HCEC 1CT (cell line): Measurements from ENCODE around the gene FAM9C.
"Not testable (repeated sequence)": the region's sequence is repeated elsewhere in the genome, so short reads cannot be mapped to it uniquely, and the experiment has no call there.

ENCODE experiments used
- DNase-seq: peaks from one replicate; pipeline ENCODE4 v3.0.0-alpha.2; 2017

FAM9C gene

DNA sequence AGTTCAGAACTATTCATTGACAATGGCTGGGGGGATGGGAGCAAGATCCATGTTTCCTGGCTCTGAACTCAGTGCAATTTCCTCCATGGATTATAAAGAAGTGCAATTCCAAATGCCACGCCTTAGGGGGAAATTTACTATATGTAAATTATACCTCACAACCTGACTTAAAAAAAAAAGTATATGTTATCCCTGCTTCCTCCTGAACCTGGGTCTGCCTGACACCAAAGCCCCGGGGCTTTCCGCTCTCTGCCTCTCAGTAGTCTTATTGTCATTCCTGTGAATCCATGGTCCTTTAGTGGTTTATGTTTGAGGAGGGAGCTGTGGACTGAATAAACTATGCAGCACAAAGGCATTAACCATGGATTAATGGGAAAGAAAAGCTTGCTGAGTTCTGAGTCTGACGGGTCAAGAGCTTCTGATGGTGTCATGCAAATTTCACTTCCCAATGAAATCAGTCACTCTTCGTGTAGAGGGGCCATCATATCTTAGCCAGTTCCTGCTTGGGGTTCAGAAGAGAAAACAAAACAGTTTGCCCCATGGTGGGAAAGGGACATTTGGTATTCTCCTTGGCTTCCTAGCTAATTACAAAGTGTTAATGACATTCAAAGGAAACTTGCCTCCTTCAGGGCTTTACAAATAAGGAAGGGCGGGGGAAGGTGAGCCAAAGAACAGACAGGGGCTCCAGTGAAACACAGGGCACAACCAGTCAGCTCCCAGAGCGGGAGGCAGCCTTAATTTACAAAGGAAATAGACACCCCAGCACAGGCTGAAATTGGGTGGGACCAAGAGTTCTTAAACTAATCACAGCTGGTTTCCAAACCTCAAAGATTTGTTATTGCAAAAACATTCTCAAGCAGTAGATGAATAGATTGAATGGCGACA is 14.3 kb downstream of the FAM9C start:
- DNase-seq, result peak; percentile 25

DNA sequence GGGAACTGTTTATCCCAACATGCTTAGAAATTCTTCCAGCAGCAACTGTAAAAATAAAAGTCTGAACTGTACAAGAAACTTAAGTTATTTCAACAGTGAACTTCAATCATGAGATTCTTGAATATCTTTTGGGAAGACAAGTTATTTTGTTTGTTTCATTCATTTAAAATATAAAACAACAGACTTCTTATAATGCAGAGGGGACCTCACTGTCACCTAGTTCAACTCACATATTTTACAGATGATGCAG is 14.9 kb downstream of the FAM9C start:
- no peak for DNase-seq

DNA sequence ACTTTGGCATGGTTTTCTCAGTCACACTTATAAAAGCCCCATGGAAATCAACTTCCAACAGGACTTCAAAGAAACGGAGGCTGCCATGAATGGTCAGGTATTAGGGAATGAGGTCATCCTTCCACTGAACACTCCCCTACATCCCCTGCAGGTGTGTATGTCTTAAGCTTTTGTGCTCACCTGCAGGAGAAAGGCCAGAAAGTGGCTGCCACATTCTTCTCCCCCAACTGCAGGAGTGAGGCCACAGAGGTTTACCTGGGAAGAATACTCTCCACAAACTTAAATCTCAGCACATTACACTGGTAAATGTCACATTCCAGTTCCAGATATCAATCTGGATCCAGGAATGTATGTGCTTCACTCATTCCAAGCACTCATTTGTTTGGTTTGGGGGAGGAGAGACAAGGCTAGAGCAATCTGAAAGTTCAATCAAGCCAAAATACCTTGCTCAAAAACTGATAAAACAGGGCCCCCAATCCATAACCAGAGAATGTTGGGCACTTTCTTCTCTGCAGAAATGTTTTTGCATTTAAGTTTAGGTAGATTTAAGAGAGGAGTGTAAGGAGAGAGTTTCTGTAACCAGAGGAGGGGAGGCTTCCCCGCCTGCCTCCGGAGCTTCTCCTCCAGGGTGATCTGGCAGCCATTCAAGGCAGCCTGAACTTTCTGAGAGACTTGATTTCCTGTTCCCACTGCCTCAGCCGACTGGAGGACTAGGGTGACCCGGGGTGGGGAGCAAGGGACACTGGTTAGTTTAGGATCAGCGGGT is 15.4 kb downstream of the FAM9C start:
- DNase-seq, result peak; percentile 17

DNA sequence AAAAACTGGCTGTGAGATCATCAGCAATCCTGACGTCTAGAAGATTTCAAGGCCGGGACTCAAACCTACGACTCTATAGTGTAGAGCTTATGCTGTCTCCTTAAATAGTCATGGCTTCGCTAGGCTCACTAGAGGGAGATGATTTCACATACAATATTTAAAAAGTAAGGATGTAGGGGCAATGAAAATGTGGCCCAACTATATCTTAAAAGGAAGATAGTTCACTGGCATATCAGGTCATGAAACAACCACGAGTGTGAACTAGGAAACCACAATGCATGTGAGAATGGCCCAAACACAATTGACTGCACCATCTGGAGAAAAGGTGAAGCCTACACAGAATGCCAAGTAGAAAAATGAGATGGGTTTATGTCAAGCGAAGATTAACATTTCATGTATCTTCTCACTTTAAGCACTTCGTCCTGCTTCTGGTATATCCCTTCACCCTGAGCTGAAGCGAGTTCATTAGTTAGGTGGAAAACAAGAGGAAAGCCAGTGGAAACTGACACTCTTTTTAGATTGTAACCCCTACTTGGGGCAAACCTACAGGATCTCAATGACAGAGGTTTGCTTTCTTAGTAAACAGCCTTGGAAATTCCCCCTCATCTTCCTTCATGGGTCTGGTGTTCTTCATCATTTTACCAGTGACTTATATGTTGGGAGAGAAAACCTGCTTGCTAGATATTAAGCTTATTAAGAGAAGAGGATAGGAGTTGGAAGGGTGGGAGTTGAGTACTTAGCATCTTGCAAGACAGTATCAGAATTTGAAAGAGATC is 17.4 kb downstream of the FAM9C start:
- DNase-seq, result no peak

DNA sequence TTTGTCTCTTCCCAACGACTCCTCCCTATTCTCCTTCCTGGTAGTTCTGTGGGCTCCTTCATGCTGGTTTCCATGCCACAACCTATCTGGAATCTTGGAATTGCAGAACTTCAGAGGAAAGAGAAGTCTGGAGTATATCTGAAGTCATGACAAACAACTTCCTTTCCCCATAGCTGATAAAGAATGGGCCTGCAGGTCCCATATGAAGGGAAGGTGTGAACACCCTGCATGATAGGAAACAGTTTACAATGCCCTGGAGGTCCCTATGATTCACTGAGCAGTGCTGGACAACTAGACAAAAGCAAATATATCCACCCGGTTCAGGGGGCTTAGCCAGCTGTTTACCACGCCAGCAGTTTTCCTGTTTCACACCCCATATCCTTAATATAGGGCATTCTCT is 19.4 kb downstream of the FAM9C start:
- no peak for DNase-seq

DNA sequence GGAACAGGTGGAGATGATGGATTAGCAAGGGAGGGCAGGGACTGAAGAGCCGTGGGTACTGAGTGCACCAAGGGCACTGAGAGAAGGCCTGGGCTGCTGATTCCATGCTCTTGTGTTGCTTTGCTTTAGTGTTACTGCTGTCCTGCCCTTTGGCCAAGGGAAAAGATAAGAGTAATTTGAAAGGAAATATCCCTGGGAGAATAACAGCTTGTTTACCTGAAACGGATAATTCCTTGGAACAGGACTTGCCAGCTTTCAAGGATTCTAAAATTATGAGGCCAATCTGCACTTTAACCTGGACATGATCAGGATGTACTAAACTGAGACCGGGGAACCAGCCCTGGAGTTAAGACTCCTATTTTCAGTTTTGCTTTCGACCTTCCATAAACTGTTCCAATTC is 20.4 kb downstream of the FAM9C start:
- no peak for DNase-seq

DNA sequence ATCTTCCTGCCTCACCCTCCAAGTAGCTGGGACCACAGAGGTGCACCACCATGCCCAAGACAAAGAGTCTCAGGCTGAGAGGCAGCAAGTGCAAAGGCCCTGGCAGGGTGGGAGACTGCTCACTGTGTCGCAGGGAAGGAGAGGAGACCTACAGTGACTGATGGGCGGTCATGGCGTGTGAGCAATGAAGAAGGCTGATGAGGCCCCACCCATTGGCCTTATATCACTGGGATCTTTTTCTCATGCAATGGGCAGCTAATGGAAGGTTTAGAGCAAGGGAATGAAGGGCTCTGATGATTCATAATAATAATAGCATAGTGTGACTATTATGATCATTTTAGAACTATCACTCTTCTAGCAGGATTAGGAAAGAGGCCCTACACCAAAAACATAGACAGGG is 20.9 kb downstream of the FAM9C start:
- DNase-seq, result no peak

DNA sequence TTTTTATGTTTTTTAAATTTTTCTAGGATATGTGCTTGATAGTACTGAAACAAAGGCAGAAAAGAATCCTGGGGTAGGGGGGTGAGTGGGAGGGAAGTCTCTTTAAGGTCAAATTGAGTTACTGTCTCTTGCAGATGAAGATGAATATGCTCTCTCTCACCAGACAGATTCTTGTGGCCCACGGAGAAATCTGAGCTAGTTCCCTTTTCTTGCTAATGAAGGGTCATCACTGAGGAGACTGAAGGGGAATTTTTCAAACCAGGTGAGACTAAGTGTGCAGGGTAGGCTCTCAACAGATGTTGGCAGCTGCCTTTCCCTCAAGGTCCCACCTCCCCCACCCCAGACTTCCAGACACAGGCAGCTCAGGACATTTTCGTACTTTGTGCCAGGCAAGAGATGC is 21.5 kb downstream of the FAM9C start:
- no peak for DNase-seq

DNA sequence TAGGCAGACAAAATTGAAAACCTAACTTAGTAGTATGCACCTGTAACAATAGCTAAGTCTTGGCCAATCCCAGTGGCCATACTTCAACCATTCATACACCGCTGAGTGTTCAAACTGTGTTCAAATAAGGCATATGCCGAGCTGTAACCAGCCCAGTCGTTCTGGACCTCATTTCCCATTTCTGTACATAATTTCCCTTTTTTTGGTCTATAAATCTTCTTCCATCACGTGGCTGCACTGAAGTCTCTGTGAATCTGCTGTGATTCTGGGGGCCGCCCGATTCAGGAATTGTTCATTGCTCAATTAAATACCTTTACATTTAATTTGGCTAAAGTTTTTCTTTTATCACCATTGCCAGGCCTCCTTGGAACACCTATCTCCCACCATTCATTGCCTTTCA is 27.7 kb downstream of the FAM9C start:
- not testable (repeated sequence) for DNase-seq

DNA sequence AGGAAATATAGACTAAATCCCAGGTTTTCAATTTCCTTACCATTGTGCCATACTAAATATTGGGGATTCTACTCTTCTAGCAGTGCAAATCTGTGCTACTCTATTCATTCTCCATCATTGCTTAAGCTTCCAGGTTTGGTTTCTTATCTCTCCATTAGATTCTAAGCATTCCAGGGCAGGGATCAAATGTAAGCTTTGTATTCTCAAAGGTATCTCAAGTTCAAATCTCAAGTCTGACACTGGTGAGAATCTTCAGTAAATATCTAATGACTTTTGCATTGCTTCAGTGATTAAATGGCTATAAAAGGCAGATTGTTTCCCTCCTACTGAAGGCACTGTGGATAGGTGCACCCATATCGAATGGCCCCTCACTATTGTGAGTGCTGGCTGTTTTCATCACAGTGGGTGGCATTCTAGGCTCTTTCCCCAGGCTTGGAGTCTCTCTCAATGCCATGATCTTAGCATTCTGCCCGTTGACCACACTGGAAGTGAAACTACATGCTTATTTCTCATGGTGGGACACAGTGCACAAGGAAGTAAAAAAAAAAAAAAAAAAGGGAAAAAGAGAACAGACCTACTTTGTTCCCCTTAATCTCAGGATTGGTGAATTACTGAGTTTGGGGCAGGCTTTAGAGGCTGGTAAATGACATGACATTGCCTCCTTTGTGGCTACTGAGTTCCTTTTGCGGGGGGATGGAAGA is 28.7 kb downstream of the FAM9C start:
- no peak for DNase-seq

DNA sequence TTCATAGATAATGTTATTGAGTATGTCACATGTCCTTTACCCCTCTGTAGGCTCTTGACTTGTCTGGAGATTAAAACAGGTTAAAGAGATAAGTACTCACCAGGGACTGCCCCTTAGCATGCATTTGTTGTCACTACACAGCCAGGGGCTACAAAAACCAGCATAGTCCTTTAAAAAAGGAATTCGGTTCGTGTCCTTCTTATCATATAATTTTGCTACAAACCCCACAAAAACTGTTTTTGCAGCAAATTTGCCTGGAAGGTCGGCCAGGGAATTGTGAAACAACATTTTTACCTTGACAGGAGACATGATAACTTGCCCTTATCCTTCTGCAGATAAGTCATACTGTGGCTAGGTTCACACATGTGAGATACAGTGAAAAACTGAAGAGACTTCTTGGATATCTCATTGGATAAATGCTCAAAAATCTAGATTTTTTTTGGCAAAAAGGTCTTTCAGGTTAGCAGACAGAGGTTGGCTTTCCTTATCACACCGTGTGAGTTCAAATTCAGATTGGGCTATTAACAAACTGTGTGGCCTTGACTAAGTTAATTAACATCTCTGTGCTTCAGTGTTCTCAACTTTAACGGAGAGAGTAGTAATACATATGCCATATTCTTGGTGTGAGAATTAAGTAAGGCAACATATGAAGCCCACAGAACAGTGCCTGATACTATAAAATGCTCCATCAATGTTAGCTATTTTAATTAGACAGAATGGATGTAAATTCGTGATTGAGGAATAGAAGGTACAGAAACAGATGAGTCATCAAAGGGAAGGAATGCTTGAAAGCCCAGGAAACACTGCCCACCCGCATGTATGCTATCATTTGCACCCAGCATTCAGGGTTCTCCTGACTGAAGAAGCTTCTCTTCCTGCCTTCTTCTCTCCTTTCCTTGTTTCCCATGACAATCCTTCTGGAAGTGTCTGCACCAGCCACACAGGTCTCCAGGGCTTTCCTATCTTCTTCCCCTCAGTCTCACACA is 30.0 kb downstream of the FAM9C start:
- DNase-seq, result peak; percentile 38

DNA sequence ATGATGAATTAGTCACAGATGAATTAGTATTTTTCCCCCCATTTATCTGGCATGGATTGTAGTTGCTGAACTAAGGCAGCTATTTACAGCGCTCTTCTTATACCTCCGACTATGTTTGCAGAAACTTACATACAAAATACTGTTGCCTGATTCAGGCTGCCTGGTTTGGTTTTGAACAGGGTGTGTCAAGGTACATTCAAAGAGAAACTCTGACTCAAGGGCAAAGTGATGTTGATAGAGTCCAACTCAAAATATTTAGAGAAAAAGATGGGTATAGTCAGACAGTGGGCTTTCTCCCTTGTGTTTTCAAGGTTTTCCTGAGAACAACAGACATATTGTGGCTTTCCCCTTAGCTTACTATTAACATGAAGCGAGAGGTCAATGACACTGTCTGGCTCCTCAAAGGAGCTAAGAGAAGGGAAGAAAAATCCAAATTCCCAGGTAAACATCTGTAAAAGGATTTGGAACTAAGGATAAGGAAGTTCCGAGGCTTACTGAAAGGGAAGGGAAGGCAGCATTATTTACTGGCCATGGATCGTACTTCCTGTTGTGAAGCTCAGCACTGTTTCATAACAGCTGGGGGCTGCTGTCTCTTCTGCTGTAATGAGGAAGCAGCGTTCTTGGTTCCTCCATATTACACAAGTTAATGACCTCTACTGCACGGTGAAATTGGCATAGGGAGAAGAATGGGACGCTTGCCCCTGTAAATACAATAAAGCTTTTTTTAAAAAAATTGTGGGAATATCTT is 30.9 kb downstream of the FAM9C start:
- no peak for DNase-seq

DNA sequence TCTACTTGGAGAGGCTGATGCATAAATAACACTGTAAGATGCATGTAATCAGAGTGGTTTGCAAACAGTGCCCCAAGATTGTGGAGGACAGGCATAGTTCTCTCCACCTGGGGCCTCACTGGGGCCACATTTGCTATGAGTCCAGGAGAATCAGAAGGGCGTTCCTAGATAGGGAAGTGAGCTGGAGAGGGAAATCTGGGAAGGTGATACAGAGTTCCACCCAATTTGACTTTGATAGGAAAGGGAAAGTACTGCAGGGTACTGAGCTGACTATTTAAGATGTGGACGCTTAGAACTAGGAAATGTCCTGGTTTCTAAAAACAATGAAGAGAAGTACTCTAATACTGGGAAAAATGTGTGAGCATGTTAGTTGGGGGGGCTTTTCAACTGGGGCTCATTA is 33.9 kb downstream of the FAM9C start:
- DNase-seq, result no peak

DNA sequence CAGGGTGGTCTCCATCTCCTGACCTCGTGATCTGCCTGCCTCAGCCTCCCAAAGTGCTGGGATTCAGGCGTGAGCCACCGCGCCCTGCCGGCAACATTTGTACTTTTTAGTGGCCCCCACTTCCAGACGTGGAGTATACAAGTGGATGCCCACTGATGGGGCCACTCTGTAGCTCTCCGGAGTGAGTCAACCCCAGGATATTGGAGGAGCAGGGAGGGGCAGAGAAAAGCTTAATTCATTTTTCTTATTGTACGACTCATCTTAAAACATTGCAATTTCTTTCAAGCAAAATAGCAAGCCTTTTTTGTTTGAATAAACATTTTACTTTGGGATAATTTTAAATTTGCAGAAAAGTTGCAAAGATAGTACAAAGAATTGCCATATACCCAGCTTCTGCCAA is 34.6 kb downstream of the FAM9C start:
- DNase-seq, result peak; percentile 19

DNA sequence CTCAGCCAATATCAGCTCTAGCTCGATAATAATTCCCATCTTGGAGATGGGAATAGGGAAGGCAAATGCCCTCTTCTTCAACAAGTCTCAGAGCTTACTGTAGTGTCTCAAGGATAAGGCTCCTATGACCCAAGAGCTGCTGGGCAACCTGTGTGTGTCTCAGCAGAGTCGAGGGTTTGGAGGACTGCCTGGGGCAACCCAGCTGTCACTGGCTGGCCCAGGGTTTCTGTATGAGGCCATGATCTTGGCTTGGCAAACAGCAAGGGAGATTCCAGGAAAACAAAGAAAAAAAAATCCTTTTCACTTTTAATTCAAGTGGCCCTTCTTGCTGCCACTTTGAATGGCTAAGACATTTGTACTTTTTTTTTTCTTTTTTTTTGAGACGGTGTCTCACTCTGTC is 35.1 kb downstream of the FAM9C start:
- DNase-seq, result no peak

DNA sequence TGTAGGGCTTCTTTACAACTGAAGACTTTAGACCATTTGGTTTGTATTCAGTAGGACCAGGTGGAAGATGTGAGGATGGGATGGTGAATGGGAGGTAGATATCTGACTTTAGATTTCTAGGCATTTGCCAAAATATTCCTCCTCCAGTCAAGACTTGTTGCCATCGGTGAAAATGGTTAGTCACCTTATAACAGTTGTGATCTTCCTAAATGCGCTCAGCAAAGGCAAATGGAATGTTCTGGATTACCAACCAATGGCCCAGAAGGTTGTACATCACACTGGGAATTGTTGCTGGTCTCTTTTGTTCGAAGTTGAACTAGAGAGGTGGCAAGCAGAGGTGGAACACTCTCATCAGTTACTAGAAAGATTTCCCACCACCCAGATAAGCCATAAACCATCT is 35.6 kb downstream of the FAM9C start:
- no peak for DNase-seq

DNA sequence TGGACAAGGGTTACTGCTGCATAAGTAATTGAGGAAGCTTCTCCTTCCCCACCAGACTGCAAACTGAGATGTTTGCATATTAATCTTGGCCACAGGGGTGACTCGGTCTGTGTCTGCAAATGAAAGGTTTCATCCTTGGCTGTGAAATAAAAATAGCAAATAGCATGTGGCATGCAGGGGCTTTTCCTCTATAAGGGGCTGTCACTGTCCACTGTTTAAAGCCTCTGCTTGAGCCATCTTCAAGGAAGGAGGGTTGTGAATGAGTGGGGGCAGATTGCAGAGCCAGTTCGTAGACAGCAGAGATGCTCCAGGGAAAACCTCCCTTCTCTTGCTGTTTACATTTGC is 36.3 kb downstream of the FAM9C start:
- DNase-seq, result no peak

DNA sequence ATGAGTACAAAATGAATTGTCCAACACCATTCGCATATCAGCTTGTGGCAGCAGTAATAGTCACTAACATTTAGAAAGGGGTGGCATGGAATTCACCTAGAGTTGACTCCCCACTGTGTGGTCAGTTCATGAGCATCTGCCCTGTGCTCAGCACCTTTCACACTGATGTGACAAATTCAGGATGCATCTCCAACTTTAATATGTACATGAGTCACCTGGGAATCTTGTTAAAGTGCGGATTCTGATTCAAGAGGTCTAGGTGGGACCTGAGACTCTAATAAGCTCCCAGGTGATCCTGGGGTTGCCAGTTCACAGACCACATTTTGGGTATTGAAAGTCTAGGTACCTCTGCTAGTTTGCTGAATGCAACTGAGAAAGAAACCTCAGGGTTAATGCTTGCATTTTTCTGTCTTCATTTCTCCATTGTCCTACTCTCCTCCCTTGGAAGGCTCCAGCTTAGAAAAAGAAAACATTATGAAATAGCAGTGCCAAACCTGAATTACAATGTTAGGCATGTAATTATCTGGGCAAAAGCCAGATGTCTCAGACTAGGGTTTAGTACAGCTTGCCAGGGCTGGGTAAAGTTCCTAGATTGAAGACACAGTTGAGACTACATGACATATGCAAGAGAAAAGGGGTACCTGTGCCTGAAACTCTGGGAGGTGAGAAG is 36.8 kb downstream of the FAM9C start:
- peak; percentile 9 for DNase-seq

DNA sequence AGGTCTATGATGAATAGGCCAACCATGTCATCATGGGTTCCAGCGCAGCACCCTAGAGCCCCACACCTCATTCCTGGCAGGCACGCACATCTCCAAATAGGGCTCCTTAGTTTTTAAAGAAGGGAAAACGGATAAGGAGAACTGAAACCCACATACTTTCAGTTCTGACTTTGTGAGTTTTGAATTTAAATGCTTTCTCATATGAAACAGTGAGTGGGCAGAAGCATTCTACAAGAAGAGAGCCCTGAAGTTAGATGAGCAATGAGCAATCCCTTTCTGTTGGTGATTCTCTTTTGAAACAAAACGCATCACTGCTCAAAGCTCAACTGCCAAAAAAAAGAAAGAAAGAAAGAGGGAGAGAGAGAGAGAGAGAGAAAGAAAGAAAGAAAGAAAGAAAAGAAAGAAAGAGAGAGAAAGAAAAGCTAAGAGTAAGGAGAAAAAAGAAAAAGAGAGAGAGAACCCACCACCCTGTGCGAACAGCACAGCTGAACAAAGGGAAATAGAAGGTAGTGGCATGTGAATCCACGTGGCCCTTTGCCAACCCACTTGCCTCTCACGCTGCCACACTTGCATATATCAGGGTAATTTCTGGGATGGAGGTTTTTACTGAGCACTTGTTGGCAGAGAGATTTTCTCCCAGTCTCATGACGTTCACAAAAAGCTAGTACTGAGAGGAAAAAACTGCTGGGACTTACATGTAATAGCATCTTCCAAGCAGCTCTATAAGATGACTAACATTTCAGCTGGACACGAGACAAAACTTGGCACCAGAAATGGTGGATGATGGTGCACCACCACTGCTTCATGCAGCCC is 38.6 kb downstream of the FAM9C start:
- DNase-seq, result peak; percentile 9
